Lower leg skin (tissue), 4 donors: ENCODE data around the gene CDH11. TPM values are rescaled to one million over a fixed set of nuclear protein-coding genes. Genes with fewer than 3 reads are reported as not detected.

Source experiments
- DNase-seq, 2 donors: peaks; one replicate each; pipeline ENCODE4 v3.0.0-alpha.2; 2019; ENCODE audit warnings: low spot score in 2 of 2
- H3K4me3 ChIP-seq: fragments of 200-600 bp; sonication (generic); 2 replicates; pipeline ENCODE4 v1.5.1; 2017; ENCODE audit warnings: mild to moderate bottlenecking, low read depth; ENCODE audit not compliant: poor library complexity, severe bottlenecking
- POLR2A ChIP-seq, 2 donors: fragments of 450-650 bp; IDR thresholded peaks; one replicate each; pipeline ENCODE4 v1.6.1; 2016 to 2017; ENCODE audit warnings: antibody characterized with exemption in 2 of 2, mild to moderate bottlenecking in 1 of 2, moderate library complexity in 1 of 2
- WGBS, 2 donors: methylation state at CpG; one replicate each; pipeline ENCODE4 v1.1.5; 2018; 5-methylcytosine and 5-hydroxymethylcytosine counted together
- intact Hi-C: fragments of 100-400 bp; cut with DNase I; formaldehyde crosslinking; loops from one replicate; pipeline ENCODE4 v1.15.0; 2023; ENCODE audit warnings: low total_unique reads
- total RNA-seq, 4 donors: library from RNA; depleted of rRNA; stranded (reverse); fragments of >200 nt; gene quantifications; one replicate each; pipeline ENCODE4 v1.1.0, GENCODE V29; 2016
- TF ChIP-seq, protein P1 (sequence below), 3 donors: fragments of 450-650 bp; IDR thresholded peaks; one replicate each; pipeline ENCODE4 v1.5.1; 2016; ENCODE audit warnings: antibody characterized with exemption in 3 of 3, mild to moderate bottlenecking in 3 of 3, moderate library complexity in 2 of 3

CDH11 gene
- total RNA-seq, 4 donors from 2014 or later, result 37.4 to 78.8 (median 47.5) TPM

DNA sequence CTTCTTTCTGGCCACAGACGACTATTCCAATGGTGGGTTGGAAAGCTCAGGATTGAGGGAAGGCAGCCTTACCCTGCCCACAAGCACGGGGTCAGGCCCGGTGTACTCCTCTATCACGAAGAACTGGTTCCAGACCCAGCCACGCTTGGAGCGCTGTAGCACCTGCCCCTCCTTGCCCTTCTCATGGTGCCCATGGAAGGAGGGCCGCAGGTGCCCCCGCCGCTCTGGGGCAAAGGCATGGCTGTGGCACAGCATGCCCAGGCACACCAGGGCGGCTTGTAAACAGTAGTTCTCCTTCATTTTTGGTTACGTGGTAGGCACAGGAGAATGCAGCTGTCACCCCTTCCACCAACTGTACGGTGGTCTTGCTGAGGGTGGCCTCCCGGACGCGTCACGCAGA lies 117.3 kb downstream of the CDH11 start:
- DNase-seq, result no peak
- TF ChIP-seq, protein P1, sequence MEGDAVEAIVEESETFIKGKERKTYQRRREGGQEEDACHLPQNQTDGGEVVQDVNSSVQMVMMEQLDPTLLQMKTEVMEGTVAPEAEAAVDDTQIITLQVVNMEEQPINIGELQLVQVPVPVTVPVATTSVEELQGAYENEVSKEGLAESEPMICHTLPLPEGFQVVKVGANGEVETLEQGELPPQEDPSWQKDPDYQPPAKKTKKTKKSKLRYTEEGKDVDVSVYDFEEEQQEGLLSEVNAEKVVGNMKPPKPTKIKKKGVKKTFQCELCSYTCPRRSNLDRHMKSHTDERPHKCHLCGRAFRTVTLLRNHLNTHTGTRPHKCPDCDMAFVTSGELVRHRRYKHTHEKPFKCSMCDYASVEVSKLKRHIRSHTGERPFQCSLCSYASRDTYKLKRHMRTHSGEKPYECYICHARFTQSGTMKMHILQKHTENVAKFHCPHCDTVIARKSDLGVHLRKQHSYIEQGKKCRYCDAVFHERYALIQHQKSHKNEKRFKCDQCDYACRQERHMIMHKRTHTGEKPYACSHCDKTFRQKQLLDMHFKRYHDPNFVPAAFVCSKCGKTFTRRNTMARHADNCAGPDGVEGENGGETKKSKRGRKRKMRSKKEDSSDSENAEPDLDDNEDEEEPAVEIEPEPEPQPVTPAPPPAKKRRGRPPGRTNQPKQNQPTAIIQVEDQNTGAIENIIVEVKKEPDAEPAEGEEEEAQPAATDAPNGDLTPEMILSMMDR (IDR thresholded peaks at IDR 0.05), result no peak
- no peak for TF ChIP-seq POLR2A (IDR thresholded peaks at IDR 0.05)
- 93 to 97% methylated on average over 16 of the region's 16 CpGs for WGBS, 2 donors
- H3K4me3 ChIP-seq, result no peak overlapping the region
- intact Hi-C loops, result no loop called here

GRCh38 chr16:65003621-65004020 lies 118.2 kb downstream of the CDH11 start:
- intact Hi-C loops, result no loop called here
- no peak for TF ChIP-seq POLR2A (IDR thresholded peaks at IDR 0.05)
- TF ChIP-seq, protein P1 (IDR thresholded peaks at IDR 0.05), result no peak
- H3K4me3 ChIP-seq, result no peak overlapping the region
- no peak for DNase-seq

- intact Hi-C loops, result no loop called here
- TF ChIP-seq POLR2A (IDR thresholded peaks at IDR 0.05), result no peak
- TF ChIP-seq, protein P1 (IDR thresholded peaks at IDR 0.05), result no peak
- no peak for DNase-seq
- 29 to 38% methylated on average over 1 of the region's 1 CpG for WGBS, 2 donors
- no peak overlapping the region for H3K4me3 ChIP-seq
Measured at GRCh38 chr16:65002265-65002664, 119.6 kb downstream of the CDH11 start.

GRCh38 chr16:65000654-65001053 lies 121.2 kb downstream of the CDH11 start:
- no peak for TF ChIP-seq POLR2A (IDR thresholded peaks at IDR 0.05)
- TF ChIP-seq, protein P1 (IDR thresholded peaks at IDR 0.05), result no peak
- WGBS, 2 donors, result 77 to 80% methylated on average over 3 of the region's 3 CpGs
- H3K4me3 ChIP-seq, result no peak overlapping the region
- intact Hi-C loops, result no loop called here
- no peak for DNase-seq

- intact Hi-C loops, result no loop called here
- no peak for DNase-seq
- 85 to 90% methylated on average over 2 of the region's 2 CpGs for WGBS, 2 donors
- TF ChIP-seq POLR2A (IDR thresholded peaks at IDR 0.05), result no peak
- TF ChIP-seq, protein P1 (IDR thresholded peaks at IDR 0.05), result no peak
- no peak overlapping the region for H3K4me3 ChIP-seq
Measured at GRCh38 chr16:64997751-64998150, 124.1 kb downstream of the CDH11 start.

DNA sequence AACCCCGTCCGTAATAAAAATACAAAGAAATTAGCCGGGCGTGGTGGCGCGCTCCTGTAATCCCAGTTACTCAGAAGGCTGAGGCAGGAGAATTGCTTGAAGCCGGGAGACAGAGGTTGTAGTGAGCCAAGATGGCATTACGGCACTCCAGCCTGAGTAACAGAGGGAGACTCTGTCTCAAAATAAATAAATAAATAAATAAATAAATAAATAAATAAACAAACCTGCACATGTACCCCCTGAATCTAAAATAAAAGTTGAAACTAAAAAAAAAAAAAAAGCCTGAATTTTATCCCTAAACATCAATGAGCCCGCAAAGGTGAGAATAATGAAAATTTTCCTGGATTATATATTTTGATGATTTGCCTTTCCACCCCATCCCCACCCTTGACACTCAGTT lies 124.7 kb downstream of the CDH11 start:
- H3K4me3 ChIP-seq, result no peak overlapping the region
- DNase-seq, result no peak
- intact Hi-C loops, result no loop called here
- no peak for TF ChIP-seq POLR2A (IDR thresholded peaks at IDR 0.05)
- TF ChIP-seq, protein P1 (IDR thresholded peaks at IDR 0.05), result no peak
- WGBS, 2 donors, result 94 to 95% methylated on average over 9 of the region's 9 CpGs
